ENCODE results near the gene RPS5.

GRCh38 chr19:58406818-58407657, 20.0 kb downstream of the RPS5 start:
- TF ChIP-seq POLR2A (IDR thresholded peaks at IDR 0.05) (no peak), CTCF (IDR thresholded peaks at IDR 0.05) (no peak)

All from suprapubic skin (tissue), 3 donors.